Inflammatory macrophage treated with lipopolysaccharide for 1 hour (primary cell): Measurements from ENCODE around the gene TLL1.

Experiments used
- DNase-seq, 2 donors: peaks; one replicate each; pipeline ENCODE4 v3.0.0-alpha.2; 2020 to 2022

The TLL1 gene

DNA sequence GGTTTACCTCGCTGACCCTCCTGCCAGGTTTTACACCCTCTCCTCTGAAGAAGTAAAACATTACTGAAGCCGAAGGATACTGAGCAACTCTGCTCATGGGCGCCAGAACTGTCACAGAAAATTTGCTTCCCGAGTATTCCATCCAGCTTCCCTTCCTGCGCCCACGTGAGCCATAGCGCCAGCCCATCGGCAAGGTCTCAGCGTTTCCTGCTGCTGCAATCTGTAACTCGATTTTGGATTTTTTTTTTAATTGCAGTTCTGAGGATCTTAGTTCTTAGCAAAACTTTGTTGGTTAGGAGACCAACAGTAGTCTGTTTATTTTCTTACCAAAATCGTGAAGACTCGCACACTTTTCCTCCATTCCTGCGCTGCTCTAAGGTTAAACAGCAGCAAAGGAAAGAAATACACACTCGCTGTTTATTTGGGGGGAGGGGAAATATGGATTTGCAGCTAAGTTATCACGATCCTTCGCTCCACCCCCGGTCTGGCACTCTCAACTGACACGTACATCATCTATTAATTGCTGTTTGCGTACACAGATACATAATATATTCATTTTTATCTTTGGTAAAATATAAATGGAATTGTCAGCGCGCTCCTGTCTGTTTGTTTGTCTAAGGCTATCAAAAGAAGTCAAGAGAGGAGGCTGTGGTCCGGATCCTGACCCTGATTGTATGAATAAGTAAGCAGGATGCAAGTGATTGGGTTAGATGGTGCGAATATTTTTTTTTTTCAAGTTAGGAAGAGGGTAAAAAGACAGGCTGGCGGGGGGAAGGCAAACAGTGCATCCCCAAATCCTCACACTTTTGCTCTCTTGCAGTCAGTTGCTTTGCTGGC, at the start of gene TLL1:
Gene TLL1, plus strand, starts transcription at position 777 of the 837 bp plus-strand sequence. CDS start 668 bp downstream, outside the sequence.
- DNase-seq: no peak

GRCh38 chr4:165826166-165826565, 46.9 kb upstream of the TLL1 start:
- DNase-seq: no peak

DNA sequence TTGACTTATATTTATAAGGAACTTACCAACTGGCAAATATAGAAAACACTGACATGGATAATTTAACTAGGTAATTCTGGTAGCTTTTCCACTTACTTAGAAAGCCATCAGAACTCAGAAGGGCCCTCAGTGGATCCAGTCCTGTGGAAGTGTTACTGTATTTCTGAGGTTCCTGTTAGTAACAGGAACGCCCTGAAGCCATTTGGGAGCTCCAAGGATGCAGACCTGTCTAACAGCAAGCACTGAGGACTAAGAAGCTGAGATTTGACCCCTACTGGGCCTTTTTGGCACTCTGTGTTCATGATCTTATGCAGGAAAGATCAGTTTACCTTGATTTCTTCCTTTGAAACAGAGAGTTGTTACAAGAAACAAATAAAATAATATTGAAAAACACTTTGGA, 46.0 kb upstream of the TLL1 start:
- no peak for DNase-seq

- no peak for DNase-seq
Observed at GRCh38 chr4:165828928-165829327, 44.1 kb upstream of the TLL1 start.

- DNase-seq: no peak
Observed at GRCh38 chr4:165834116-165834515, 38.9 kb upstream of the TLL1 start.

- DNase-seq: no peak
Observed at GRCh38 chr4:165838575-165838974, 34.5 kb upstream of the TLL1 start.

DNA sequence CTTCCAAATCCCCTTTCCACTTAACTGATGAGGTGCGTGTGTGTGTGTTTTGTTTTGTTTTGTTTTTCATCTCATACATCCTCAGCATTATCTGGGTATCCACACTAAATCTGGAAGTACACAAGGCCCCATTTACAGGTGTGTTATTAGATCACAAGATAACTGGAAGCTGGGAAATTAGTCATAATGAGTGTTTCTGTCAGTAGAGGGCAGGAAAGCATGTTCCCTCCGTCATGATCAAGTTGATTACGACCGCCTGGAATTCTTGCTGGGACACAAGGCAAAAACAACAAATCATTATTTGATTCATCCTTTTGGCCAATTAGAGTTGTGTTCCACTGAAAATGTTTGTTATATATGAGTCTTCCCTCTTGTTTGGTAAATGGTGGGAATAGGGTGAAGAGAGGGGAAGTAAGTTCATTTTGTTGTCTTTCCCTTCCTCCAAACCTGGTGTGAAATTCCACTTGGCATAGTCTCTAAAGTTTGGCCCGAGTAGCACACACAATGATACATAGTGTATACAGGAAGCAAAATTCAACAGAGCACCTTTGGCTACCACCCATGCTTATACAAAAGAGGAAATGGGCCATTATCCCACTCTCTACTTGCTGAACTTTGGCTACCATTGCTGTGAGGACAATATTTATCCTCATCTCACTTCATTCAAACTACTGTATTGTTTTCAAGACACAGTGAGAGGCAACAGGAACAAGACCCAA, 33.3 kb upstream of the TLL1 start:
- no peak for DNase-seq

- no peak for DNase-seq
Observed at GRCh38 chr4:165842684-165843083, 30.4 kb upstream of the TLL1 start.

DNA sequence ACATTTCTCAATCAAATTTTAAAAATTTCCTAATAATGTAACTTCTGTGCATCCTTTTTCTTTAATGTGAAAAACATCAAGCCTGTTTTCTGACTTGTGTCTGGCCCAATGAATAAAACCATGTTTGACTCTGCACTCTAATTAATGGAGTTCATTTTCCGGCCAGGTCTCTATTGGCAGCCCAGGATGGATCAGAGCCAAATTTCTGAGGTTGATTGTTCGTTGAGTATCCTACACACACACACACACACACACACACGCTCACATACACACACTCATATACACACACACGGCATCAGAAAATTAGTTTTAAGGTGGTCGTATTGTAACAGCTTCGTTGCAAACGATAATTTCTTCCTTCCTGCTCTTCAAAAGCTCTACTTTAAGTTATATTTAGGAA, 28.9 kb upstream of the TLL1 start:
- no peak for DNase-seq

DNA sequence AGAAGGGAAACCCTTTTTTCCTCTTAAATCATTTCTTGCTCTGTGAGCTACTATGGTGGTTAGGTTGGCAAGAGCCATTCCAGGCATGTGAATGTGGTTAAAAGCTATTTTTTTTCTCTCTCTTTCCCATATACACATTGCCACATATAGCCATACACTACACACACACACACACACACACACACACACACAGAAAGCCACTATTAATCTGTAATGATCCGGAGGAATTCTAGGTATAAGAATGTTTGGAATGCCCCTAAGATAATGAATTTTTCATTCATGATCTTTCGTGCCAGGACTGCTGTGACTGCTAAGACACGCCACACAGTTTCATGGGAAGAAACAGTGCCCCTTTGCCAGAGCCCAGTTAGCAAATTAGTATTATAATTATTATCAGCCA, 21.8 kb upstream of the TLL1 start:
- no peak for DNase-seq

GRCh38 chr4:165855191-165855590, 17.8 kb upstream of the TLL1 start:
- no peak for DNase-seq

DNA sequence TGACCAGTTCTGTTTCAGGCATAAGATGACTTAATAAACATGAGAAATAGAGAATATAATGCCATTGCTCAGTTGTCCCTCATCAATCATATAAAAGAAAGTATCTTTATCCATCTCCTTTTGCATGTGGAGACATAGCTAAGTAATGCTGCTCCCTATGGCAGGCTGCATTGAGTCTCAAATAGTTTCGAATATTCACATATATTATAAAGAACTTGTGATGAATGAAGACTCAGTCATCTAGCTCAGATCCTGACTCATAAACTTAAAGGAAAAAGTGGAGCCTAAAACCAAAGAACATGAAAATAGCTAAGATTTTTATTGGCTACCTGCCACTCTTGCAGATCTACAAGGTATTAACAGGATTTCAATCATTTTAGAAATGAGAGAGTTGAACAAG, 11.7 kb upstream of the TLL1 start:
- no peak for DNase-seq

- no peak for DNase-seq
Observed at GRCh38 chr4:165864271-165864670, 8.8 kb upstream of the TLL1 start.

- no peak for DNase-seq
Observed at GRCh38 chr4:165866019-165866650, 6.9 kb upstream of the TLL1 start.

- no peak for DNase-seq
Observed at GRCh38 chr4:165867961-165868360, 5.1 kb upstream of the TLL1 start.

- DNase-seq: no peak
Observed at GRCh38 chr4:165873298-165874071, 448 bp downstream of the TLL1 start.

DNA sequence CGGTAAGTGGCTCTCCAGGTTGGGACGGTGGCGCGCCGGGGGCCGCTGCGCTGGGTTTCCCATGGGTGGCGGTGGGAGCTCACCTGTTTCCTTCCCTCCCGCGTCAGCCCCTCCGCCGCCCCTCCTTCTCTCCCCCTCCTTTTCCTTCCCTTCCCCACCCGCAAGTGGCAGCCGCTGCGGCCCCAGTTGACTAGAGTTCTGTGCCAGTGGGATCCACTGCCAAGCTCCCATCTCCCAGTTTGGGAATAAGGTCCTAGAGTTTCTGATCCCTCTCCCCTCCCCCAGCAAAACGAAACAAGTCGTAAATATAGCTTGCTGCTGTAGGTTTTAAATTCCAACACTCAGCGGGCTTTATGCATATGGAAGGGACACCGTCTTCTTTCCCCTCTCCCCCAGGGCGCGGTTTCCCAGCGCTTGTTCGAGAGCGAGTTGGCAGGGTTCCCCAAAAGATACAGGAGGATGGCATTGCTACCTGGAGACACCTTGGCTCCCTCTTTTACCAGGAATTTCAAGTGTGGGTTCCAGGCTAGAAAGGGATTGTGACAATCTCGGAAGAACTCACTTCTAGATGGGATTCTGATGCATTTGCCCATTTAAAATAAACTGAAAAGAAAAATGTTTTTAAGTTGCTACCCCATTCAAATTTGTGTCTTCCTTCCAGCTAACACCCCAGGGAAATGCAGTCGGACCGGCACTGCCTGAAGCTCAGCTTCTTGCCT, 1.2 kb downstream of the TLL1 start:
- no peak for DNase-seq

DNA sequence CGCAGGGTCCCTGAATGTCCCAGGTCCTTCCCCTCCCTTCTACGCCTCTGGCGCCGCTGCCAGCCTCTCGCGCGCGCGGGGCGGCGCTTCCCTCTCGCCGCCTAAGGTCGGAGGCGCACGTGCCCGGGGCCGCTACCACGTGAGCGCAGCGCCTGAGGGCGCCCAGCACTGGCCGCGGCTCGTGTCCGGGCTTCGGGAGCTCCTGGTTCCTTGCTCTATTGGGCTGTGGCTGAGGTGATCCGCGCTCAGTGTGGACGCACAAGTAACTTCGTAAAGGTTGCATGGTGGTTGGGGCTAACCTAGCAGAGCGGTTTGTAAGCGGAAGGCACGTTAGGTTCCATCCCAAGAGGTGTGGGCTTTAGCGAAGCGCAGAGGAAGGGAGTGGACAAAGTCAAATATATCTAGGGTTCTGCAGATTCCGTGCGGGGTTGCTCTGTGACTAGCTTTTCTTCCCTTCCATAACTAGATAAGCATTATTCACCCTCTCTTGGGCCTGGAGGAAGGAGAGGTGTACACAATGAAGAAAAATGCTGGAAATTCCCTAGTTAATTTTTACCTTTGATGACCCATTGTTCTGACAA, 1.8 kb downstream of the TLL1 start:
- no peak for DNase-seq

GRCh38 chr4:165875446-165875845, 2.4 kb downstream of the TLL1 start:
- no peak for DNase-seq

GRCh38 chr4:165877286-165877685, 4.2 kb downstream of the TLL1 start:
- no peak for DNase-seq

GRCh38 chr4:165879641-165880040, 6.6 kb downstream of the TLL1 start:
- no peak for DNase-seq

- DNase-seq: no peak
Observed at GRCh38 chr4:165894159-165894558, 21.1 kb downstream of the TLL1 start.
